ENCODE results near the gene SIGLEC12.
"Not testable (repeated sequence)": the region's sequence is repeated elsewhere in the genome, so short reads cannot be mapped to it uniquely, and the experiment has no call there.

SIGLEC12 gene

DNA sequence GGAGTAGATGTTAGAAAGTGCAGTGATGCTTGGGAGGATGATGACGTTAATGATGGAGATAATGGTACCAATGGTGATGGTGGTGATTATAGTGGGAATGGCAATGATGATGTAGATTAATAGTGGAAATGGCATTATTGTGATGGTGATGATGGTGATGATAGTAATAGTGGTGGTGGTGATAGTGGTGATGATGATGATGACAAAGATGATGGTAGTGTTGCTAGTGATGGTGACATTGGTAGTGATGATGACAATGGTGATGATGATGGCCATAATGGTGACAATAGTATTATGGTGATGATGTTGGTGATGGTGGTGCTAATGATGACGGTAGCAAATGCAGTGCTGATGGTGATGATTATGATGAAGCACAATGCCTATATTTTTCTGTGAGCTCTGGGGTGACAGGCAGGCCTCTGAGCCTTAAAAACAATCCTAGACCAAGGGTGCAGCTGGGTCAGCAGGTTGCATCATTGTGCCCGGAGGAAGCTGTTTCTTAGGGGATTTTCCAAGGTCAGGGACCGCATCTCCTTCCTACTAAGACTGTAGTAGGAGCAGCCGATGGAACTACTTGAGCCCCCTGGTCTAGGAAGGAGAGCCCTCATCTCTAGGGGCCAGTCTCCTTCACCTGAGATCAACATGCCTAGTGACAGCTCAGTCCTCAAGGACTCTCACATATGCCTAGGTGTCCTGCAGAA, 15.5 kb downstream of the SIGLEC12 start:
- no peak for DNase-seq (ENCODE audit: low read depth in 3 of 3)

DNA sequence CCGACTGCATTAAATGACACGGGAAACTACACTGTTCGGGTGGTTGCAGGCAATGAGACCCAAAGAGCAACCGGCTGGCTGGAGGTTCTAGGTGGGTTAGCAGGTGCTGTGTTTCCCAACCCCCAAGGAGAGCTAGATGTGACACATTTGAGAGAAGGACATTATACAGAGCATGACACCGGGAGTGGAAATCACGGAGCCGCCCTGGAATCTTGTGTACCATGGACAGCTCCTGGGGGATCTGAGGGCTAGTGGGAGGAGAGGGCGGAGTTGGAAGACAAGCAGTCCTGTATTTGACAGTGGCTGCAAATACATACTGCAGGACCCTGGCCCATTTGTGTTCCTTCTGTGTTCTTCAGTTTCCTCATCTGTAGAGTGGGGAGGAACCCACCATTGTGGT, 21.0 kb downstream of the SIGLEC12 start:
- DNase-seq (ENCODE audit: low read depth in 3 of 3), result no peak

GRCh38 chr19:51479531-51480331, 21.9 kb downstream of the SIGLEC12 start:
- no peak for DNase-seq (ENCODE audit: low read depth in 3 of 3)

DNA sequence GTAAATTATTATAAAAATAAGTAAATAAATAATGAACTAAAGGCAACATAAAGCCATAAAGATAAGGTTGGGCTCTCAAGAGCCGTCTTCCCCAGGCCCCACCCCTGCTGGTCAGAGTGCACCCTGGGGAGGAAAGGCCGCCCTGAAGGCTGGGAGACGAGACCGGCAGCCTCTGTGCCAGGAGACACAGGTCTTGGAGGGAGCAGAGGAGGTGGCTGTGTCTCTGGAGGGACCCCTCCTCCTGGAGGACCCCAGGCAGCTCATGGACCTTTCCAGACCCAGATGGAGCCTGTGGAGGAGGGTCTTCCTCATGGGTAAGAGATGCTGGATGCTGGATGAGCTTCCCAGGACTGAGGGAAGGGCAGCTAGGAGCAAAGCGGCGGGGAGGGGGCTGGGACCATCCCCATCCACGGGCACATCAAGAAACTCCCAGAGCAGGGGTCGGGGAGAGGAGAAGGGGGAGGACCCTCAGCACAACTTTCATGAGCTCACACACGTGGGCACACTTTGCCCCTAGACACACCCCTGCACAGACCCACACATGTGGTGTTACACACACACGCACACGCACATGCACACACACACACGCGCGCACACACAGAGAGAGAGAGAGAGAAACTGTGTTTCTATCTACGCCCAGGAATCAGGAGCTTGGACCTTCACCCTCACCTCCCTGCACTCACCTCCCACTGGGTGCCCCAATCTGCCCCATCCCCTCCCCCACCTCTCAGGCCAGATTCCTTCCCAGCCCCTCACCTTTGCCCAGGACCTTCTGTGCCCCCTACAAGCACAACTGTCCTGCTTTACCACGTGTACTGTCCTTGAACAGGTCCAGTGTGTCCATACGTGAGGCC, 23.0 kb downstream of the SIGLEC12 start, which contains the start of gene CEACAM18:
CEACAM18 (plus strand) TSS at position 159 of the 854 bp plus-strand sequence.
- no peak for DNase-seq (ENCODE audit: low read depth in 3 of 3)

- DNase-seq (ENCODE audit: low read depth in 3 of 3), result no peak
These were observed 24.3 kb downstream of the SIGLEC12 start for GRCh38 chr19:51477344-51477743.

- DNase-seq (ENCODE audit: low read depth in 3 of 3), result no peak
These were observed 25.4 kb downstream of the SIGLEC12 start for GRCh38 chr19:51476164-51476563.

GRCh38 chr19:51473009-51473707, 28.4 kb downstream of the SIGLEC12 start:
- DNase-seq (ENCODE audit: low read depth in 3 of 3), result peak; percentile 66 to 87 (median 79)

- no peak for DNase-seq (ENCODE audit: low read depth in 3 of 3)
These were observed 29.0 kb downstream of the SIGLEC12 start for GRCh38 chr19:51472607-51473006.

GRCh38 chr19:51471527-51471926, 30.1 kb downstream of the SIGLEC12 start:
- no peak for DNase-seq (ENCODE audit: low read depth in 3 of 3)

DNA sequence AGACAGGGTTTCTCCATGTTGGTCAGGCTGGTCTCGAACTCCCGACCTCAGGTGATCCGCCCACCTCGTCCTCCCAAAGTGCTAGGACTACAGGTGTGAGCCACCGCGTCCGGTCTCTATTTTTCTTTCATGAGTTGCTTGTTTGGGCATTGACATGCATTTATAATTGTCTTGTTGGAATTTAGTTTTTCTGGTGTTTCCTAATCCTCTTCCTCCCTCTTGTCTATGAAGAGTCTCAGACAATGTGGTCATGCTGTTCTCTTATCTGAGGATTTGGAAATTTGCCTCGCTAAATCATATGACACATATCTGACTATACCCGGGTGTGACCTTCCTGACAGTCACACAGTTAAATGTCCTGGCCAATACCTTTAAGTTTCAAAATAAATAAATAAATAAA, 30.6 kb downstream of the SIGLEC12 start:
- DNase-seq (ENCODE audit: low read depth in 3 of 3), result no peak

- no peak for DNase-seq (ENCODE audit: low read depth in 3 of 3)
These were observed 32.0 kb downstream of the SIGLEC12 start for GRCh38 chr19:51469629-51470028.

DNA sequence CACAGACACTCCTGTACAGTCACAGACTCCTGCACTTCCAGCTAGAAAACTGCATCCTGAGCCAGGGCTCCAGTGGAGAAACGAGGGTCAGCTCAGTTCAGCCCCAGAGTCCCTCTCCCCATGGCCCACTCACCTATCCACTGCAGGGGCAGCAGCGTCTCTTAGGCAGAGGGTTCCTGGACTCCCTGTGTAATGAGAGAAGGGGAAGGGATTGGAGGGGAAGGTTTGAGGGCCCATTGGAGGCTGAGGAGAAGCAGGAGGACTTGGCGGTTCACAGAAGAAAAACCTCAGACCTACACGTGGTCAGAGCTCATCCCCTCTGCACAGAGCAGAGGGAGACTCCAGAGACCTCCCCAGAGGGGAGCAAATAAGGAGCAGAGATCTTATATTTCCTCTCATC, 32.4 kb downstream of the SIGLEC12 start:
- DNase-seq (ENCODE audit: low read depth in 3 of 3), result no peak

GRCh38 chr19:51468545-51468920, 33.1 kb downstream of the SIGLEC12 start:
- no peak for DNase-seq (ENCODE audit: low read depth in 3 of 3)

- DNase-seq (ENCODE audit: low read depth in 3 of 3), result no peak
These were observed 33.6 kb downstream of the SIGLEC12 start for GRCh38 chr19:51467864-51468544.

- no peak for DNase-seq (ENCODE audit: low read depth in 3 of 3)
These were observed 34.9 kb downstream of the SIGLEC12 start for GRCh38 chr19:51466723-51467122.

DNA sequence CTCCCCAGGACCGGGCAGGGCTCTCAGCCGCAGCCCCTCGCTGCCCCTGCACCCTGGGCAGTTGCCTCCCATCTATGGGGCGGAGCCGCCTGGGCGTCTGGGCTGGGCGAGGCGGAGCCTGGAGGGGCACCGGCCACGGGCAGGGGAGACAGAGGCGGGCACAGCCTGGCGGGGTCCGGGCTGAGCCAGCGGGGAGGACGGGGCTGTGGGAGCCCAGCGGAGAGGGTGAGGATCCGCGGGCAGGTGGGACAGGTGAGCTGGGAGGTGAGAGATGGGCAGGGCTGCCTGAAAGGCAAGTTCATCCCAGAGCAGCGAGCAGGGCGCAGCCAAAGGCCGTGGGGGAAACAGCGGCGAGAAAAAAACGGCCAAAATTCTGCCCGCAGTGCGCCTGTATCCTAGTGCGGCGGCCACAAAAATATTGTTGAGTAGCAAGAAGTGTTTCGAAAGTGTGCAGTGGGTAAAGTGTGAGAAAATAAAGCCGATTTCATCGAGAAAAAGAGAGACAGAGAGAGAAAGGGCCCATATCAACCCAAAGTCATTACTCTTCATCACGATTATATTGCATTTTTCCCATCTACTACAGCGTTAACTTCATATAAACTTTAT, 37.5 kb downstream of the SIGLEC12 start:
- not testable (repeated sequence) for DNase-seq (ENCODE audit: low read depth in 3 of 3)

GRCh38 chr19:51462681-51463080, 38.9 kb downstream of the SIGLEC12 start:
- DNase-seq (ENCODE audit: low read depth in 3 of 3), result no peak

DNA sequence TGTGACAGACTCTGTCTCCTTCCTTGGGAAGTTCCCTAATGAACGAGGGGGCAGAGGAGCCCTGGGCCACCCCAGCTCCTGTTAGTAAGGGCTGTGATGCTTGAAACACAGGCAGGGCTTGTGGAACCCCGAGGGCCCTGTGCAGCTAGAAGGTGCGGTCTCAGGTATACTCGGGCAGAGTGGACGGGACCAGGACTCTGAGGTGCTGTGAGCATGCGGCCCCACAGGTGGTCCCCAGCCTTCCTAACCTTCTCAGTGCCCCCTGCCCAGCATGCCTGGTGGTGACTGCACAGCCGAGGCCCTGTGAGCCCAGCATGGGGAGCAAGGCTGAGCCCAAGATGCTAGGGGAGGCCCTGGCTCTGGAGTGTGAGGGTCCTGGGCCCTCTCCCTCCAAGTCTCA, 39.3 kb downstream of the SIGLEC12 start:
- DNase-seq (ENCODE audit: low read depth in 3 of 3), result no peak

DNA sequence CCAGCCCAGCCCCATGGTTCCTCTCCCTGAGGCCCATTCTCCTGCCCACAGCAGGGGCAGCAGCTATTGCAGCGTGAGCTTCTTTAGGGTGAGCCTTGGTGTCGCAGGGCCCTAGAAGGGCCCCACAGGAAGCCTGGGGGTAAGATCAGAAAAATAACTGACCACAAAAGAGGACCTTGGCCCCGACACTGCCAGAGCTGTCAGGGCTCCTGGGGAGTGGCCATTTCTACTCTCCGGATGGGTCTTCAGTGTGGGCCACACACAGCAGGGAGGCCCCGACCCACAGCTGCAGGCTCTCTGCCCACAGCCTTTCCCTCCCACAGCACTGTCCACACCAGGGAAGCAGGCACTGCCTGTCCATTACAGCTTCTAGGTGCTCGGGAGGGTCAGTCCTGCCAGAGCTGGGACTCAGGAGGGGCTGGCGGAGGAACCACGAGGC, 39.9 kb downstream of the SIGLEC12 start:
- DNase-seq (ENCODE audit: low read depth in 3 of 3), result no peak

DNA sequence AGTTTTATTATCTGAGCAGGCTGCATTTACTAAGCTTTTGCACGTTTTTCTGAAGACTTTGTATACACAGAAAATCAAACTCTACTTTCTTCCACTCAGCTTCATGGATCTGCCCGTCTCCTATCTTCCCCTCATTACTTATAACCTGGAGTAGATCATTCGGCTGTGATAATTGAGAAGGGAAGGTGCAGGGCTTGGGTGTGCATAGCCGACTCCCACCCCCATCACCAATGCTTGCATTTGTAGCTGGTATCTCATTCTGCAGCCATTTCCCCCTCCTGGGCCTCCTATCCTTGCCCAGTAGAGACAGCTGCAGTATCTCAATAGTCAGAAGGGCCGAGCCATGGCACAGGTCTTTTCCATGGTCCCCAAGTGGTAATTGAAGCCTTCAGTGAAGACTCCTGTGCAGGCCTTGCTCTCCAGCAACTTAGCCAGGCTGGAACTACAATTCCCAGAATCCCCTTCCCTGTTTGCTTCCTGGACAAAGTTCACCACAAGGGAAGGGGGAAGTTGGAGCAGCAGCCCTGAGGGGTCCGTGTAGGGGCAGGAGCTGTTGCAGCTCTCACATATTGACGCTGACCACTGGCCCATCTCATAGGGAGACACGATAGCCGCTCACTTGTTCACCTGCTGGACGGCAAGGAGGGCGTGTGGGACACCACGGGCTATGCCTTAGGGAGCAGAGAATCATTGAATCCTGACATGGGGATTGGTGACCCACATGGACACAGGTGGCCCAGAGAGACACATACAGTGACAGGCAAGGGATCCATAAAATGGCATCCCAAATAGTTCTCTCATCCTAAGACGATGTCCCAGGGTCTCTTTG, 41.2 kb downstream of the SIGLEC12 start:
- no peak for DNase-seq (ENCODE audit: low read depth in 3 of 3)

Data from stimulated activated CD4-positive, alpha-beta T cell treated with anti-CD3 and anti-CD28 coated beads, TNF-alpha, amount 100 ng/mL, for 4 hours (primary cell).